Neural cell (in vitro differentiated cells): ENCODE data around the gene AFDN. TPM values are rescaled to one million over a fixed set of nuclear protein-coding genes. Genes with fewer than 3 reads are reported as not detected.

Experiments used
- H2AFZ ChIP-seq: fragments of 200-600, 300-800 bp; sonication (generic), shearing (Covaris generic); 2 replicates; pipeline ENCODE4 v1.6.0; 2014; ENCODE audit warnings: low read depth, mild to moderate bottlenecking, antibody characterized with exemption, low read length, moderate library complexity
- H3F3A ChIP-seq: fragments of 200-600 bp; shearing (Covaris generic); 2 replicates; pipeline ENCODE4 v1.6.1; 2016; ENCODE audit warnings: mild to moderate bottlenecking, moderate library complexity, mixed read lengths, antibody characterized with exemption, low read length; ENCODE audit not compliant: insufficient read depth, poor library complexity, severe bottlenecking
- H3K27ac ChIP-seq: fragments of 200-600, 300-800 bp; sonication (generic), shearing (Covaris generic); 2 replicates; pipeline ENCODE4 v1.5.1; 2014; ENCODE audit warnings: mild to moderate bottlenecking, low read length, moderate library complexity
- H3K27me3 ChIP-seq: fragments of 300-800, 200-600 bp; sonication (generic), shearing (Covaris generic); 2 replicates; pipeline ENCODE4 v1.6.0; 2014; ENCODE audit warnings: mild to moderate bottlenecking, low read depth, low read length, moderate library complexity; ENCODE audit not compliant: insufficient read depth
- H3K36me3 ChIP-seq: fragments of 300-800, 200-600 bp; sonication (generic), shearing (Covaris generic); 2 replicates; pipeline ENCODE4 v1.5.1; 2014; ENCODE audit warnings: mild to moderate bottlenecking, antibody characterized with exemption, low read length, moderate library complexity; ENCODE audit not compliant: insufficient read depth
- H3K4me2 ChIP-seq: fragments of 300-800, 200-600 bp; sonication (generic), shearing (Covaris generic); 2 replicates; pipeline ENCODE4 v1.6.0; 2014; ENCODE audit warnings: mild to moderate bottlenecking, low read length
- H3K4me3 ChIP-seq: fragments of 300-800, 200-600 bp; sonication (generic), shearing (Covaris generic); 2 replicates; pipeline ENCODE4 v1.5.1; 2014; ENCODE audit warnings: mild to moderate bottlenecking, low read length, moderate library complexity
- H3K79me2 ChIP-seq: fragments of 200-600 bp; shearing (Covaris generic); replicated peaks from 2 replicates; pipeline ENCODE4 v1.6.0; 2014; ENCODE audit warnings: mild to moderate bottlenecking, low read length, moderate library complexity; ENCODE audit not compliant: insufficient read depth
- H3K9ac ChIP-seq: fragments of 300-800, 200-600 bp; sonication (generic), shearing (Covaris generic); 2 replicates; pipeline ENCODE4 v1.6.1; 2016; ENCODE audit warnings: mild to moderate bottlenecking, low read length, mixed read lengths
- H3K9me2 ChIP-seq: fragments of 200-600 bp; shearing (Covaris generic); 2 replicates; pipeline ENCODE4 v1.6.1; 2016; ENCODE audit warnings: mild to moderate bottlenecking, low read length, mixed read lengths; ENCODE audit not compliant: insufficient read depth
- H3K9me3 ChIP-seq: fragments of 200-600, 300-800 bp; sonication (generic), shearing (Covaris generic); 2 replicates; pipeline ENCODE4 v1.6.1; 2016; ENCODE audit warnings: mild to moderate bottlenecking, mixed run types, low read length, moderate library complexity, mixed read lengths
- H4K20me1 ChIP-seq: fragments of 200-600 bp; shearing (Covaris generic); 2 replicates; pipeline ENCODE4 v1.6.1; 2016; ENCODE audit warnings: mild to moderate bottlenecking, mixed run types; ENCODE audit not compliant: insufficient read depth
- CTCF ChIP-seq: fragments of 450-650 bp; IDR thresholded peaks from 2 replicates; pipeline ENCODE4 v1.5.1; 2014; ENCODE audit warnings: antibody characterized with exemption, mild to moderate bottlenecking, moderate library complexity; ENCODE audit not compliant: poor library complexity, severe bottlenecking
- EP300 ChIP-seq: fragments of 450-650 bp; conservative IDR thresholded peaks from 2 replicates; pipeline ENCODE4 v1.6.1; 2014; ENCODE audit warnings: antibody characterized with exemption, mild to moderate bottlenecking, moderate library complexity; ENCODE audit not compliant: poor library complexity, severe bottlenecking
- EZH2 ChIP-seq: fragments of 200-600, 300-800 bp; shearing (Covaris generic), sonication (generic); IDR thresholded peaks from 2 replicates; pipeline ENCODE4 v1.6.1; 2014; ENCODE audit warnings: antibody characterized with exemption, low read length, borderline replicate concordance, mild to moderate bottlenecking; ENCODE audit not compliant: insufficient read depth, poor library complexity, severe bottlenecking
- MXI1 ChIP-seq: fragments of 450-650 bp; conservative IDR thresholded peaks from 2 replicates; pipeline ENCODE4 v1.6.1; 2014; ENCODE audit warnings: antibody characterized with exemption, mild to moderate bottlenecking; ENCODE audit not compliant: poor library complexity, severe bottlenecking
- POLR2AphosphoS5 ChIP-seq: IDR thresholded peaks from 2 replicates; pipeline ENCODE4 v1.6.1; 2012
- RAD21 ChIP-seq: fragments of 450-650 bp; conservative IDR thresholded peaks from 2 replicates; pipeline ENCODE4 v1.6.1; 2014; ENCODE audit warnings: antibody characterized with exemption, mild to moderate bottlenecking, moderate library complexity
- REST ChIP-seq: IDR thresholded peaks from 2 replicates; pipeline ENCODE4 v1.6.1; 2012; ENCODE audit warnings: borderline replicate concordance
- SMC3 ChIP-seq: fragments of 450-650 bp; conservative IDR thresholded peaks from 2 replicates; pipeline ENCODE4 v1.6.1; 2014; ENCODE audit warnings: antibody characterized with exemption, mild to moderate bottlenecking, moderate library complexity; ENCODE audit not compliant: poor library complexity
- TAF1 ChIP-seq: IDR thresholded peaks from 2 replicates; pipeline ENCODE4 v1.6.1; 2012; ENCODE audit warnings: low read depth
- polyA plus RNA-seq: library from polyadenylated mRNA; depleted of rRNA; stranded (reverse); fragments of >200 nt; gene quantifications from 2 replicates; pipeline ENCODE4 v1.2.3, GENCODE V29; 2014

The AFDN gene
- polyA plus RNA-seq, 1 donor from 2014 or later = 193 TPM

GRCh38 chr6:167811442-167812087 lies 15.1 kb upstream of the AFDN start:
- Histone ChIP-seq H3K4me2 (no peak overlapping the region), H3K9ac (no peak overlapping the region), H4K20me1 (no peaks in the 10 kb centered on the region), H3K36me3 (no peaks in the 10 kb centered on the region), H3K9me2 (no peaks in the 10 kb centered on the region), H3K27me3 (no peaks in the 10 kb centered on the region), H3K27ac (no peak overlapping the region), H3K9me3 (no peaks in the 10 kb centered on the region), H3F3A (no peaks in the 10 kb centered on the region), H2AFZ (no peak overlapping the region), H3K4me3 (no peak overlapping the region), H3K79me2 (no peaks in the 10 kb centered on the region)
- TF ChIP-seq MXI1 = no peak
- TF ChIP-seq REST = no peak
- no peak for TF ChIP-seq TAF1

- no peaks in the 10 kb centered on the region for H3K9me3 ChIP-seq
- H4K20me1 ChIP-seq = no peaks in the 10 kb centered on the region
- no peak overlapping the region for H3K9ac ChIP-seq
- H2AFZ ChIP-seq = no peak overlapping the region
- H3K27ac ChIP-seq = no peak overlapping the region
- H3K4me3 ChIP-seq = no peak overlapping the region
- no peaks in the 10 kb centered on the region for H3K27me3 ChIP-seq
- no peaks in the 10 kb centered on the region for H3K9me2 ChIP-seq
- H3K36me3 ChIP-seq = no peaks in the 10 kb centered on the region
- H3K79me2 ChIP-seq = no peaks in the 10 kb centered on the region
- H3K4me2 ChIP-seq = no peak overlapping the region
- TF ChIP-seq EP300 = no peak
- no peaks in the 10 kb centered on the region for H3F3A ChIP-seq
These were observed 14.6 kb upstream of the AFDN start for GRCh38 chr6:167812088-167812487.

GRCh38 chr6:167815296-167815980 lies 11.3 kb upstream of the AFDN start:
- TF ChIP-seq EP300 (no peak), SMC3 (no peak), EZH2 (no peak), RAD21 (no peak), TAF1 (no peak), POLR2AphosphoS5 (no peak), CTCF (no peak), REST (no peak), MXI1 (no peak)
- H3K79me2 ChIP-seq = no peaks in the 10 kb centered on the region
- no peak overlapping the region for H3K27ac ChIP-seq
- H3K9ac ChIP-seq = no peak overlapping the region
- H3F3A ChIP-seq = no peaks in the 10 kb centered on the region
- no peaks in the 10 kb centered on the region for H4K20me1 ChIP-seq
- no peaks in the 10 kb centered on the region for H3K9me2 ChIP-seq
- H3K4me2 ChIP-seq = no peak overlapping the region
- H3K27me3 ChIP-seq = no peaks in the 10 kb centered on the region
- no peak overlapping the region for H2AFZ ChIP-seq
- H3K9me3 ChIP-seq = no peaks in the 10 kb centered on the region
- no peaks in the 10 kb centered on the region for H3K36me3 ChIP-seq
- no peak overlapping the region for H3K4me3 ChIP-seq
